Effector memory CD8-positive, alpha-beta T cell (primary cell): ENCODE measurements around the gene GATA1.
A peak's percentile ranks its signal among the peaks of the same experiment; 100 is the strongest.

Source experiments
- ATAC-seq: fragments of 150-1000 bp; cut with Tn5 transposase; replicated peaks from 2 replicates; pipeline ENCODE4 v1.10.0; 2021; ENCODE audit warnings: mild to moderate bottlenecking, moderate library complexity
- DNase-seq, 3 experiments: peaks; one replicate each; pipeline ENCODE4 v3.0.0; 2021
- H3K27ac Mint-ChIP-seq, 2 donors: one replicate each; pipeline ENCODE4 v1.8.0; 2022; ENCODE audit warnings: mild to moderate bottlenecking in 2 of 2, mixed read lengths in 2 of 2, moderate library complexity in 2 of 2
- H3K27me3 Mint-ChIP-seq, 2 donors: one replicate each; pipeline ENCODE4 v1.8.0; 2022; ENCODE audit warnings: mixed read lengths in 2 of 2
- H3K36me3 Mint-ChIP-seq: one replicate; pipeline ENCODE4 v1.8.0; 2022; ENCODE audit warnings: mild to moderate bottlenecking, moderate library complexity, mixed read lengths; ENCODE audit not compliant: insufficient read depth
- H3K4me1 Mint-ChIP-seq, 2 donors: one replicate each; pipeline ENCODE4 v1.8.0; 2022; ENCODE audit warnings: low read depth in 2 of 2, mixed read lengths in 2 of 2
- H3K4me3 Mint-ChIP-seq, 2 donors: one replicate each; pipeline ENCODE4 v1.8.0; 2022; ENCODE audit warnings: mild to moderate bottlenecking in 2 of 2, mixed read lengths in 2 of 2, moderate library complexity in 2 of 2
- H3K9me3 Mint-ChIP-seq, 2 donors: one replicate each; pipeline ENCODE4 v1.8.0; 2022; ENCODE audit warnings: mixed read lengths in 2 of 2

The GATA1 gene

GRCh38 chrX:48769230-48769629, 17.2 kb upstream of the GATA1 start:
- H3K4me1 Mint-ChIP-seq = no peaks in the 10 kb centered on the region
- H3K4me3 Mint-ChIP-seq = no peak overlapping the region
- no peak overlapping the region for H3K27ac Mint-ChIP-seq
- peaks cover 2% of the 10 kb centered on the region for H3K36me3 Mint-ChIP-seq
- ATAC-seq (no peak), DNase-seq (no peak)
- H3K9me3 Mint-ChIP-seq = no peaks in the 10 kb centered on the region
- H3K27me3 Mint-ChIP-seq = peaks cover 0 to 7% of the 10 kb centered on the region in 2 donors

- H3K4me1 Mint-ChIP-seq = no peaks in the 10 kb centered on the region
- DNase-seq (no peak), ATAC-seq (no peak)
- H3K9me3 Mint-ChIP-seq = no peaks in the 10 kb centered on the region
- peaks cover 2% of the 10 kb centered on the region for H3K36me3 Mint-ChIP-seq
- H3K4me3 Mint-ChIP-seq = no peak overlapping the region
- no peak overlapping the region for H3K27ac Mint-ChIP-seq
- H3K27me3 Mint-ChIP-seq = peaks cover 5 to 15% of the 10 kb centered on the region in 2 donors
Observed at GRCh38 chrX:48770296-48770695, 16.1 kb upstream of the GATA1 start.

- Mint-ChIP-seq H3K27me3 (peaks cover 5 to 15% of the 10 kb centered on the region in 2 donors), H3K27ac (no peak overlapping the region), H3K36me3 (no peaks in the 10 kb centered on the region), H3K4me3 (no peak overlapping the region), H3K9me3 (no peaks in the 10 kb centered on the region), H3K4me1 (no peaks in the 10 kb centered on the region)
- ATAC-seq (no peak), DNase-seq (no peak)
Observed at GRCh38 chrX:48772602-48773001, 13.8 kb upstream of the GATA1 start.

- no peak overlapping the region for H3K27ac Mint-ChIP-seq
- H3K9me3 Mint-ChIP-seq = no peaks in the 10 kb centered on the region
- no peak overlapping the region for H3K4me3 Mint-ChIP-seq
- H3K27me3 Mint-ChIP-seq = peaks cover 5 to 15% of the 10 kb centered on the region in 2 donors
- H3K36me3 Mint-ChIP-seq = no peaks in the 10 kb centered on the region
- ATAC-seq (no peak), DNase-seq (no peak)
- H3K4me1 Mint-ChIP-seq = no peaks in the 10 kb centered on the region
Observed at GRCh38 chrX:48776818-48777439, 9.5 kb upstream of the GATA1 start.

- DNase-seq (no peak), ATAC-seq (no peak)
- Mint-ChIP-seq H3K4me3 (no peak overlapping the region), H3K9me3 (no peaks in the 10 kb centered on the region), H3K27ac (no peak overlapping the region), H3K27me3 (peaks cover 5 to 7% of the 10 kb centered on the region in 2 donors), H3K4me1 (no peaks in the 10 kb centered on the region), H3K36me3 (no peaks in the 10 kb centered on the region)
Observed at GRCh38 chrX:48779399-48779798, 7.0 kb upstream of the GATA1 start.

- ATAC-seq (no peak), DNase-seq (no peak)
- H3K9me3 Mint-ChIP-seq = no peaks in the 10 kb centered on the region
- no peak overlapping the region for H3K27ac Mint-ChIP-seq
- H3K36me3 Mint-ChIP-seq = no peaks in the 10 kb centered on the region
- H3K4me1 Mint-ChIP-seq = no peaks in the 10 kb centered on the region
- no peak overlapping the region for H3K4me3 Mint-ChIP-seq
- H3K27me3 Mint-ChIP-seq = peaks cover 0 to 4% of the 10 kb centered on the region in 2 donors
Observed at GRCh38 chrX:48781705-48782104, 4.7 kb upstream of the GATA1 start.

- no peak overlapping the region for H3K4me3 Mint-ChIP-seq
- ATAC-seq = no peak
- no peaks in the 10 kb centered on the region for H3K4me1 Mint-ChIP-seq
- H3K27ac Mint-ChIP-seq = no peak overlapping the region
- H3K27me3 Mint-ChIP-seq = peaks cover 0 to 9% of the 10 kb centered on the region in 2 donors
- no peak for DNase-seq
- H3K36me3 Mint-ChIP-seq = no peaks in the 10 kb centered on the region
- no peaks in the 10 kb centered on the region for H3K9me3 Mint-ChIP-seq
Observed at GRCh38 chrX:48782216-48782615, 4.2 kb upstream of the GATA1 start.

GRCh38 chrX:48782795-48783194, 3.6 kb upstream of the GATA1 start:
- DNase-seq (no peak), ATAC-seq (no peak)
- Mint-ChIP-seq H3K4me1 (no peaks in the 10 kb centered on the region), H3K9me3 (no peaks in the 10 kb centered on the region), H3K27ac (no peak overlapping the region), H3K36me3 (no peaks in the 10 kb centered on the region), H3K27me3 (peaks cover 0 to 14% of the 10 kb centered on the region in 2 donors), H3K4me3 (no peak overlapping the region)

GRCh38 chrX:48784726-48785125, 1.7 kb upstream of the GATA1 start:
- no peaks in the 10 kb centered on the region for H3K36me3 Mint-ChIP-seq
- ATAC-seq (no peak), DNase-seq (no peak)
- H3K27me3 Mint-ChIP-seq = peaks cover 0 to 15% of the 10 kb centered on the region in 2 donors
- peaks cover 4 to 12% of the 10 kb centered on the region in 2 donors for H3K4me1 Mint-ChIP-seq
- no peak overlapping the region for H3K4me3 Mint-ChIP-seq
- no peaks in the 10 kb centered on the region for H3K9me3 Mint-ChIP-seq
- no peak overlapping the region for H3K27ac Mint-ChIP-seq

- Mint-ChIP-seq H3K4me3 (no peak overlapping the region), H3K27ac (no peak overlapping the region), H3K4me1 (peaks cover 4 to 16% of the 10 kb centered on the region in 2 donors), H3K9me3 (no peaks in the 10 kb centered on the region), H3K27me3 (peaks cover 0 to 15% of the 10 kb centered on the region in 2 donors), H3K36me3 (no peaks in the 10 kb centered on the region)
- no peak for ATAC-seq
- DNase-seq = no peak
Observed at GRCh38 chrX:48785186-48785539, 1.2 kb upstream of the GATA1 start.

GRCh38 chrX:48785540-48786214, 713 bp upstream of the GATA1 start:
- no peak for ATAC-seq
- DNase-seq = no peak
- H3K27me3 Mint-ChIP-seq = peaks cover 0 to 15% of the 10 kb centered on the region in 2 donors
- H3K4me3 Mint-ChIP-seq = no peak overlapping the region
- H3K36me3 Mint-ChIP-seq = no peaks in the 10 kb centered on the region
- H3K27ac Mint-ChIP-seq = no peak overlapping the region
- H3K4me1 Mint-ChIP-seq = peaks cover 4 to 16% of the 10 kb centered on the region in 2 donors
- H3K9me3 Mint-ChIP-seq = no peaks in the 10 kb centered on the region

- no peaks in the 10 kb centered on the region for H3K36me3 Mint-ChIP-seq
- peaks cover 4 to 16% of the 10 kb centered on the region in 2 donors for H3K4me1 Mint-ChIP-seq
- peak overlapping the region in 1 of 2 donors; percentile 38 for H3K27ac Mint-ChIP-seq
- no peaks in the 10 kb centered on the region for H3K9me3 Mint-ChIP-seq
- DNase-seq (no peak), ATAC-seq (no peak)
- peaks cover 0 to 15% of the 10 kb centered on the region in 2 donors for H3K27me3 Mint-ChIP-seq
- no peak overlapping the region for H3K4me3 Mint-ChIP-seq
Observed at GRCh38 chrX:48786825-48787504, 575 bp downstream of the GATA1 start.

- peaks cover 4 to 16% of the 10 kb centered on the region in 2 donors for H3K4me1 Mint-ChIP-seq
- DNase-seq = no peak
- no peaks in the 10 kb centered on the region for H3K9me3 Mint-ChIP-seq
- no peak overlapping the region for H3K27ac Mint-ChIP-seq
- H3K4me3 Mint-ChIP-seq = no peak overlapping the region
- no peaks in the 10 kb centered on the region for H3K36me3 Mint-ChIP-seq
- ATAC-seq = no peak
- peaks cover 0 to 15% of the 10 kb centered on the region in 2 donors for H3K27me3 Mint-ChIP-seq
Observed at GRCh38 chrX:48787505-48788443, 1.4 kb downstream of the GATA1 start.
